Measurements from ENCODE around the gene SH3BGRL2. TPM values are rescaled to one million over a fixed set of nuclear protein-coding genes. Genes with fewer than 3 reads are reported as not detected.

SH3BGRL2 gene
- total and polyA plus RNA-seq, 2 of the 8 experiments (the other 6 are each of a cell fraction or from before 2014, with no cell fraction given): 6.0 to 20.3 TPM

DNA sequence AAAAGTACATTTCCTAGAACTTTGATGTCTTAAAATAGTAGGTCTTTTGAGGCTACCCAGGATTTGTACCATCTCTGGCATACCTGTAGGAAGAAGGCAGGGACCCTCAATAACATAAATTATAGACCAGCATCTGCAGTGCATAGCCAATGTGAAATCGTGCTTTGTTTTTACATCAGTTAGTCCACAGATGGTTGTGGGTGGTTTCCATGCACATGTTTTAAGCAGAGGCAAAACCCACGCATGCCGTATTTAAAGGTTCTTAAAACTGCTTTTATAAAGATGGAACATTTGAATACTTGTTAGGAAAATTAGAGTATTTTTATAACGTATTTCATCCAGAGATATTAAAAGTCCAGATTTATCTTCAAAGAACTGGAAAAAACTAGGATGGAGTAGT lies 66.3 kb downstream of the SH3BGRL2 start:
- Histone ChIP-seq H3K23me2 (ENCODE audit: low read depth, low read length) (no peaks in the 10 kb centered on the region), H3K4ac (replicated peaks; ENCODE audit: insufficient read length, low read depth, low read length) (no peak overlapping the region), H2BK120ac (replicated peaks; ENCODE audit: low read depth, low read length) (no peak overlapping the region), H4K5ac (ENCODE audit: insufficient read length, low read depth, low read length) (no peak overlapping the region), H3K9ac (replicated peaks in 1 of 4; ENCODE audit: extremely low read depth in 1 of 4, low read depth in 3 of 4, low read length in 3 of 4) (no peak overlapping the region), H3K79me1 (ENCODE audit: low read depth, low read length) (no peaks in the 10 kb centered on the region), H3K18ac (ENCODE audit: extremely low read depth, low read length) (no peak overlapping the region), H3K14ac (ENCODE audit: insufficient read length) (no peak overlapping the region), H3K23ac (ENCODE audit: insufficient read length) (no peak overlapping the region), H3K4me2 (ENCODE audit: insufficient read depth in 1 of 2, low read depth in 2 of 2, low read length in 2 of 2) (no peak overlapping the region), H3K27ac (ENCODE audit: low read depth, low read length) (no peak overlapping the region), H3K27me3 (replicated peaks in 1 of 4; ENCODE audit: control insufficient read depth in 3 of 4, extremely low read depth in 1 of 4, insufficient read depth in 3 of 4, low read length in 3 of 4) (no peaks in the 10 kb centered on the region), H4K8ac (ENCODE audit: extremely low read depth, insufficient read depth, low read length) (no peak overlapping the region), H3K4me1 (replicated peaks in 1 of 4; ENCODE audit: control insufficient read depth in 3 of 4, insufficient read depth in 4 of 4, low read length in 3 of 4) (peaks cover 0 to 2% (median under 1%) of the 10 kb centered on the region in 4 experiments; a peak in 2 of 7 replicates), H2BK12ac (ENCODE audit: low read depth, low read length) (no peak overlapping the region), H3K4me3 (ENCODE audit: extremely low read depth in 1 of 4, insufficient read depth in 2 of 4, low read depth in 3 of 4, low read length in 4 of 4) (no peak overlapping the region), H2AK5ac (ENCODE audit: low read depth, low read length) (no peak overlapping the region), H2BK15ac (ENCODE audit: low read length) (no peak overlapping the region), H2BK20ac (ENCODE audit: low read length) (no peak overlapping the region), H4K91ac (replicated peaks; ENCODE audit: insufficient read length, low read length) (no peak overlapping the region), H3K56ac (replicated peaks; ENCODE audit: insufficient read length, low read depth, low read length) (no peak overlapping the region), H2BK5ac (ENCODE audit: low read depth, low read length) (no peak overlapping the region), H3K36me3 (ENCODE audit: control insufficient read depth in 2 of 4, insufficient read depth in 4 of 4, low read length in 3 of 4) (peaks cover 0 to 3% (median 0%) of the 10 kb centered on the region in 4 experiments; a peak in 2 of 8 replicates), H4K20me1 (replicated peaks in 1 of 2; ENCODE audit: control insufficient read depth in 1 of 2, insufficient read depth in 2 of 2, low read length in 2 of 2) (no peaks in the 10 kb centered on the region), H2AFZ (ENCODE audit: low read length) (no peak overlapping the region), H3K9me3 (ENCODE audit: insufficient read depth in 2 of 2, low read depth in 1 of 2, low read length in 1 of 2) (peaks cover 0 to 2% of the 10 kb centered on the region in 2 experiments; a peak in 1 of 4 replicates), H3K79me2 (ENCODE audit: control insufficient read depth in 1 of 2, insufficient read depth in 2 of 2, low read length in 2 of 2) (no peaks in the 10 kb centered on the region)
- ChIA-PET CTCF (ENCODE audit: partially characterized antibody) (no interaction called here), POLR2A (ENCODE audit: partially characterized antibody) (no interaction called here)
- DNase-seq (ENCODE audit: low read depth in 1 of 2, low spot score in 2 of 2): no peak
- WGBS, 2 experiments (ENCODE audit: extremely low coverage in 1 of 2, insufficient coverage in 1 of 2, insufficient read length in 1 of 2, insufficient replicate concordance in 2 of 2, low coverage in 1 of 2, low lambda C conversion rate in 2 of 2, missing lambda C conversion rate in 1 of 2): 89% methylated on average over 4 of the region's 4 CpGs; no CpG with 5 or more reads in 1 of the 2 experiments
- FAIRE-seq: no peak
- no peak for TF ChIP-seq SRF (IDR thresholded peaks at IDR 0.05; ENCODE audit: low read depth, low read length)

Measured in H1 (cell line).